Measurements from ENCODE around the gene DEPP1. TPM values are rescaled to one million over a fixed set of nuclear protein-coding genes. Genes with fewer than 3 reads are reported as not detected.

The DEPP1 gene
- total and polyA plus RNA-seq, 2 of the 13 experiments (the other 11 are each of a cell fraction or from before 2014, with no cell fraction given): 14.8 to 270 TPM

GRCh38 chr10:45000138-45000751 is 21.6 kb upstream of the DEPP1 start:
- FAIRE-seq (no peak), ATAC-seq (no peak), DNase-seq (ENCODE audit: low spot score) (no peak)
- ChIA-PET CTCF (ENCODE audit: low intra/inter-chr PET ratio, low total read pairs) (no interaction called here), POLR2A (interaction anchor here (1.3 to 5.4 kb wide), 3 partner anchors 20 to 24 kb away, joined by 4 to 30 read pairs (median 19); partner anchors contain the start of gene DEPP1)
- 59% methylated on average over 12 of the region's 12 CpGs for WGBS (ENCODE audit: low lambda C conversion rate)
- no TSS peak for BruUV-seq (replicated peaks)
- Histone ChIP-seq H3K36me3 (replicated peaks in 1 of 2; ENCODE audit: control insufficient read depth in 1 of 2, insufficient read depth in 2 of 2, low read length in 2 of 2) (no peaks in the 10 kb centered on the region), H3K4me2 (ENCODE audit: low read depth, low read length) (no peak overlapping the region), H3K4me3 (replicated peaks in 1 of 3; ENCODE audit: insufficient read depth in 1 of 3, low read depth in 2 of 3, low read length in 3 of 3) (no peak overlapping the region), H4K20me1 (ENCODE audit: insufficient read depth, low read length) (no peaks in the 10 kb centered on the region), H3K79me2 (ENCODE audit: insufficient read depth, low read length) (no peaks in the 10 kb centered on the region), H3K27ac (ENCODE audit: extremely low read length, insufficient read depth, low read length) (peak overlapping the region; percentile 31), H3K9me3 (ENCODE audit: low read length) (no peaks in the 10 kb centered on the region), H2AFZ (ENCODE audit: low read length) (no peak overlapping the region), H3K9ac (ENCODE audit: insufficient read depth, low read depth, low read length) (no peak overlapping the region), H3K27me3 (ENCODE audit: control insufficient read depth in 1 of 2, insufficient read depth in 2 of 2, low read length in 2 of 2) (no peaks in the 10 kb centered on the region), H3K4me1 (ENCODE audit: insufficient read depth, low read length) (peaks cover 95% of the 10 kb centered on the region)
- intact Hi-C loops (cut with micrococcal nuclease; ENCODE audit: unreplicated experiment) (loop anchor here (10.0 kb wide), 1 partner anchor 445 kb away; no protein-coding TSS in a partner anchor), in situ Hi-C loops (cut with HindIII; ENCODE audit: extremely low pct_ligation_motif_present, low pct_unique_long_range_greater_than_20kb) (loop anchor here (25.0 kb wide), 2 partner anchors 237 to 437 kb away; no protein-coding TSS in a partner anchor)
- TF ChIP-seq JUNB (CRISPR knock-in tag; IDR thresholded peaks at IDR 0.05; ENCODE audit: borderline replicate concordance) (no peak), SOX13 (IDR thresholded peaks at IDR 0.05) (no peak), SOX13 (CRISPR knock-in tag; conservative IDR thresholded peaks at IDR 0.05 in 1 of 2, IDR thresholded peaks at IDR 0.05 in 1 of 2) (peak in 1 of 2 experiments; percentile 73; a peak in 2 of 4 replicates), SOX6 (IDR thresholded peaks at IDR 0.05) (no peak), SOX6 (CRISPR knock-in tag; IDR thresholded peaks at IDR 0.05) (peak; percentile 46), EHMT2 (IDR thresholded peaks at IDR 0.05; ENCODE audit: borderline replicate concordance, low read depth, low read length) (0 out of 2 replicates have a peak, but pooled peaks have one; percentile 55), ZNF235 (CRISPR knock-in tag; IDR thresholded peaks at IDR 0.05; ENCODE audit: borderline replicate concordance) (no peak), ZBTB33 (CRISPR knock-in tag; IDR thresholded peaks at IDR 0.05) (0 out of 2 replicates have a peak, but pooled peaks have one; percentile 55), CHD2 (IDR thresholded peaks at IDR 0.05; ENCODE audit: low read depth, low read length) (no peak), CEBPB (IDR thresholded peaks at IDR 0.05; ENCODE audit: borderline replicate concordance, low read depth, low read length) (peak; percentile 11), HNF4G (IDR thresholded peaks at IDR 0.05; ENCODE audit: borderline replicate concordance, low read depth, low read length) (0 out of 2 replicates have a peak, but pooled peaks have one; percentile 5), HNF4G (CRISPR knock-in tag; IDR thresholded peaks at IDR 0.05; ENCODE audit: borderline replicate concordance, low read depth) (no peak), RELA (CRISPR knock-in tag; IDR thresholded peaks at IDR 0.05) (no peak), NONO (IDR thresholded peaks at IDR 0.05) (no peak), NONO (CRISPR knock-in tag; conservative IDR thresholded peaks at IDR 0.05) (no peak), ONECUT2 (CRISPR knock-in tag; IDR thresholded peaks at IDR 0.05) (0 out of 2 replicates have a peak, but pooled peaks have one; percentile 23), HNF4A (CRISPR knock-in tag; IDR thresholded peaks at IDR 0.05) (peak; percentile 52; the same call in 1 of the 2 replicates), KLF11 (CRISPR knock-in tag; IDR thresholded peaks at IDR 0.05) (no peak), CTCF (CRISPR knock-in tag; IDR thresholded peaks at IDR 0.05) (no peak), NCOR1 (IDR thresholded peaks at IDR 0.05; ENCODE audit: borderline replicate concordance, low read length) (peak; percentile 75), ZNF263 (CRISPR knock-in tag; IDR thresholded peaks at IDR 0.05) (peak; percentile 91), ZNF296 (CRISPR knock-in tag; conservative IDR thresholded peaks at IDR 0.05) (no peak), PLRG1 (conservative IDR thresholded peaks at IDR 0.05) (no peak), IRF2 (CRISPR knock-in tag; IDR thresholded peaks at IDR 0.05) (no peak)
